Cerebellar cortex (tissue), 1 donor: ENCODE results near the gene ECSCR.

ENCODE experiments used
- DNase-seq: peaks from one replicate; pipeline ENCODE4 v3.0.0-alpha.2; 2015; ENCODE audit warnings: low spot score

ECSCR gene

GRCh38 chr5:139473565-139473964 lies 11.0 kb upstream of the ECSCR start:
- no peak for DNase-seq

GRCh38 chr5:139473105-139473504 lies 10.6 kb upstream of the ECSCR start:
- no peak for DNase-seq

GRCh38 chr5:139472386-139473030 lies 10.0 kb upstream of the ECSCR start:
- DNase-seq = no peak

- DNase-seq = no peak
Observed at GRCh38 chr5:139470821-139471300, 8.3 kb upstream of the ECSCR start, which contains the start of gene SMIM33. Gene SMIM33, plus strand, starts transcription at chr5:139471004. Its CDS starts 118 bp downstream, at chr5:139471122.

- DNase-seq = peak; percentile 25
Observed at GRCh38 chr5:139468421-139468931, 5.9 kb upstream of the ECSCR start.

GRCh38 chr5:139461698-139462097 lies 845 bp downstream of the ECSCR start:
- no peak for DNase-seq

- DNase-seq = no peak
Observed at GRCh38 chr5:139461176-139461575, 1.4 kb downstream of the ECSCR start.

GRCh38 chr5:139460455-139460854 lies 2.1 kb downstream of the ECSCR start:
- no peak for DNase-seq

- DNase-seq = no peak
Observed at GRCh38 chr5:139459451-139459934, 3.0 kb downstream of the ECSCR start.

GRCh38 chr5:139458580-139459407 lies 3.7 kb downstream of the ECSCR start:
- no peak for DNase-seq

- DNase-seq = no peak
Observed at GRCh38 chr5:139457653-139458306, 4.8 kb downstream of the ECSCR start.

GRCh38 chr5:139457241-139457640 lies 5.3 kb downstream of the ECSCR start:
- no peak for DNase-seq

- DNase-seq = no peak
Observed at GRCh38 chr5:139456776-139457175, 5.8 kb downstream of the ECSCR start.

GRCh38 chr5:139454568-139455290 lies 7.8 kb downstream of the ECSCR start:
- no peak for DNase-seq

- no peak for DNase-seq
Observed at GRCh38 chr5:139453683-139454567, 8.6 kb downstream of the ECSCR start.

- no peak for DNase-seq
Observed at GRCh38 chr5:139451878-139452660, 10.5 kb downstream of the ECSCR start.

- no peak for DNase-seq
Observed at GRCh38 chr5:139451176-139451575, 11.4 kb downstream of the ECSCR start.

GRCh38 chr5:139446956-139447779 lies 15.4 kb downstream of the ECSCR start:
- DNase-seq = no peak
